Measurements from ENCODE around the gene C9orf40. TPM values are rescaled to one million over a fixed set of nuclear protein-coding genes. Genes with fewer than 3 reads are reported as not detected.

Gene C9orf40
- total and polyA plus RNA-seq, 2 donors (not counting 3 experiments of a cell fraction or from before 2014, with no cell fraction given): 2.2 to 7.5 TPM

- H3K4me1 ChIP-seq (ENCODE audit: control insufficient read depth, extremely low read depth, insufficient read depth, low read length): no peaks in the 10 kb centered on the region
- FAIRE-seq (no peak), DNase-seq (ENCODE audit: low read depth, low spot score) (no peak)
- no peaks in the 10 kb centered on the region for H3K9me1 ChIP-seq (replicated peaks; ENCODE audit: control insufficient read depth, extremely low read depth, insufficient read depth, low read length)
- H3K9me3 ChIP-seq (replicated peaks; ENCODE audit: control insufficient read depth, insufficient read depth, low read length): no peaks in the 10 kb centered on the region
- H4K20me1 ChIP-seq (replicated peaks; ENCODE audit: control insufficient read depth, extremely low read depth, insufficient read depth, low read length): no peaks in the 10 kb centered on the region
- ChIA-PET CTCF (no interaction called here), POLR2A (no interaction called here)
- H3K36me3 ChIP-seq (ENCODE audit: control insufficient read depth in 2 of 2, extremely low read depth in 1 of 2, insufficient read depth in 2 of 2, low read length in 2 of 2): no peaks in the 10 kb centered on the region
- no peaks in the 10 kb centered on the region for H3K27me3 ChIP-seq (ENCODE audit: control insufficient read depth in 2 of 2, insufficient read depth in 2 of 2, low read length in 2 of 2)
- H3K4me2 ChIP-seq (ENCODE audit: insufficient read depth, low read length): no peak overlapping the region
- no peak overlapping the region for H2AFZ ChIP-seq (ENCODE audit: low read depth, low read length)
- intact Hi-C loops (cut with micrococcal nuclease) (no loop called here), dilution Hi-C loops (cut with MboI; ENCODE audit: extremely low pct_ligation_motif_present, low sequenced_read_pairs) (no loop called here)
- no peaks in the 10 kb centered on the region for H3K79me2 ChIP-seq (ENCODE audit: control insufficient read depth, insufficient read depth, low read length)
- H3K4me3 ChIP-seq (replicated peaks in 1 of 3; ENCODE audit: insufficient read depth in 1 of 3, low read depth in 1 of 3, low read length in 3 of 3): no peak overlapping the region
- no peak for TF ChIP-seq EZH2 (IDR thresholded peaks at IDR 0.05; ENCODE audit: borderline replicate concordance, low read depth, low read length, severe bottlenecking)
- TF ChIP-seq POLR2A (IDR thresholded peaks at IDR 0.05; ENCODE audit: low read depth, low read length): no peak
- TF ChIP-seq POLR2AphosphoS5 (IDR thresholded peaks at IDR 0.05; ENCODE audit: insufficient read depth, low read depth, low read length): no peak
- no peak for TF ChIP-seq GATA2 (IDR thresholded peaks at IDR 0.05; ENCODE audit: insufficient read depth, insufficient read length, low read depth, low read length)
- no peak for TF ChIP-seq MAX (IDR thresholded peaks at IDR 0.05; ENCODE audit: insufficient read depth, insufficient read length)
- no peak for TF ChIP-seq JUN (IDR thresholded peaks at IDR 0.05; ENCODE audit: borderline replicate concordance, insufficient read depth, insufficient read length, low read depth)
- no peak for TF ChIP-seq FOS (IDR thresholded peaks at IDR 0.05; ENCODE audit: borderline replicate concordance, insufficient read depth, low read length)
- no peak for TF ChIP-seq MYC (IDR thresholded peaks at IDR 0.05; ENCODE audit: low read depth, low read length)
- TF ChIP-seq CTCF (IDR thresholded peaks at IDR 0.05; ENCODE audit: extremely low read depth in 1 of 2, insufficient read depth in 1 of 2, low read depth in 1 of 2, low read length in 2 of 2): no peak
- no TSS peak for BruUV-seq (replicated peaks)
- H3K27ac ChIP-seq (ENCODE audit: insufficient read depth, low read depth, low read length): no peak overlapping the region
- no peak overlapping the region for H3K9ac ChIP-seq (replicated peaks; ENCODE audit: extremely low read depth, insufficient read depth, low read length)
Observed at GRCh38 chr9:74977287-74977686, 24.6 kb upstream of the C9orf40 start.

All from endothelial cell of umbilical vein (primary cell).